ENCODE measurements around the gene ZNFX1. TPM values are rescaled to one million over a fixed set of nuclear protein-coding genes. Genes with fewer than 3 reads are reported as not detected.

The ZNFX1 gene
- total RNA-seq, 1 donor = 56.6 TPM

DNA sequence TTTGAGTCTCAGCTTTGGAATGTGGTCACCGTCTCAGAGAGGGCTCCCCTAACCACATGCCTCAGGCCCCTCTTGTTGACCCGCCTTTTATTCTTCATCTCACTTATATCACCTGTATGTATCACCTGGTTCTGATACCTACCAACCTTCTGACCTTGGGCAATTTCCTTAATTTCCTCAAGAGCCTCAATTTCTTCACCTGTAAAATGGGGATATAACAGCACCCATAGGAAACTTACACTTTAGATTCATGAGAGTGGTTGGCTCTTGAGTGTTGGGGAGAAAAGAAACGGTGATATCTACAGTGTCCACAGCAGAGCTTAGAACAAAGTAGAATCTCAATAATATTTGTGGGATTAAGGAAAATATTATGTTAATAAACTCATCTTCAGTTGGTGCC is 62.6 kb downstream of the ZNFX1 start:
- no peak overlapping the region for H3K4me3 ChIP-seq (ENCODE audit: low read depth, low read length)
- no peak for DNase-seq (ENCODE audit: low read depth)
- TF ChIP-seq, protein P1, sequence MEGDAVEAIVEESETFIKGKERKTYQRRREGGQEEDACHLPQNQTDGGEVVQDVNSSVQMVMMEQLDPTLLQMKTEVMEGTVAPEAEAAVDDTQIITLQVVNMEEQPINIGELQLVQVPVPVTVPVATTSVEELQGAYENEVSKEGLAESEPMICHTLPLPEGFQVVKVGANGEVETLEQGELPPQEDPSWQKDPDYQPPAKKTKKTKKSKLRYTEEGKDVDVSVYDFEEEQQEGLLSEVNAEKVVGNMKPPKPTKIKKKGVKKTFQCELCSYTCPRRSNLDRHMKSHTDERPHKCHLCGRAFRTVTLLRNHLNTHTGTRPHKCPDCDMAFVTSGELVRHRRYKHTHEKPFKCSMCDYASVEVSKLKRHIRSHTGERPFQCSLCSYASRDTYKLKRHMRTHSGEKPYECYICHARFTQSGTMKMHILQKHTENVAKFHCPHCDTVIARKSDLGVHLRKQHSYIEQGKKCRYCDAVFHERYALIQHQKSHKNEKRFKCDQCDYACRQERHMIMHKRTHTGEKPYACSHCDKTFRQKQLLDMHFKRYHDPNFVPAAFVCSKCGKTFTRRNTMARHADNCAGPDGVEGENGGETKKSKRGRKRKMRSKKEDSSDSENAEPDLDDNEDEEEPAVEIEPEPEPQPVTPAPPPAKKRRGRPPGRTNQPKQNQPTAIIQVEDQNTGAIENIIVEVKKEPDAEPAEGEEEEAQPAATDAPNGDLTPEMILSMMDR (IDR thresholded peaks at IDR 0.05; ENCODE audit: insufficient read depth, low read depth, low read length) = no peak

DNA sequence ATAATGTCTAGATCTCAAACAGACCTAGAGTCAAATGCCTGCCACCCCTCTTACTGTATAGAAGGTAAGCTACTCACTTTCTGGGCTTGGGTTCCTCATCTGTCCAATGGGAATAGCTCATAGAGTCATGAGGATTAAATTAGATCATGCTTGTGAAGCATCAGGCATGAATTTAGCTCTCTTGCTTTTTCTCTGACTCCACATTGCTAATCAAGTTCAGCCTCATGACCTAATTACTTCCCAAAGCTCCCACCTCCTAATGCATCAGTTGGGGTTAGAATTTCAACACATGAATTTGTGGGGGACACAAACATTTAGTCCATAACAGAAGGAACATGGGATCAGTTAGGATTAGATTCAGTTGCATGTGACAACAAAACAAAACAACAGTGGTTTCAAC is 63.3 kb downstream of the ZNFX1 start:
- DNase-seq (ENCODE audit: low read depth) = peak; percentile 28
- H3K4me3 ChIP-seq (ENCODE audit: low read depth, low read length) = no peak overlapping the region
- TF ChIP-seq, protein P1 (IDR thresholded peaks at IDR 0.05; ENCODE audit: insufficient read depth, low read depth, low read length) = no peak

DNA sequence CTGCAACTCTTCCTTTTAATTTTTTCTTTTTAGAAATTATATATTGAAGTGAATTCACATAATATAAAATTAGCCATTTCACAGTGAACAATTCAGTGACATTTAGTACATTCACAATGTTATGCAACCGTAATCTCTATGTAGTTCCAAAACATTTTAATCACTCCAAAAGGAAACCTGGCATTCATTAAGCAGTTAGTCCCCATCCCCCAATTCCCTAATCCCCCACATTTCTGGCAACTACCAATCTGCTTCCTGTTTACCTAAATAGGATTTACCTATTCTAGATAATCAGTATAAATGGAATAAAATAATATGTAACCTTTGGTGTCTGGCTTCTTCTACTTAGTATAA is 67.1 kb downstream of the ZNFX1 start:
- no peak overlapping the region for H3K4me3 ChIP-seq (ENCODE audit: low read depth, low read length)
- TF ChIP-seq, protein P1 (IDR thresholded peaks at IDR 0.05; ENCODE audit: insufficient read depth, low read depth, low read length) = no peak
- DNase-seq (ENCODE audit: low read depth) = no peak

DNA sequence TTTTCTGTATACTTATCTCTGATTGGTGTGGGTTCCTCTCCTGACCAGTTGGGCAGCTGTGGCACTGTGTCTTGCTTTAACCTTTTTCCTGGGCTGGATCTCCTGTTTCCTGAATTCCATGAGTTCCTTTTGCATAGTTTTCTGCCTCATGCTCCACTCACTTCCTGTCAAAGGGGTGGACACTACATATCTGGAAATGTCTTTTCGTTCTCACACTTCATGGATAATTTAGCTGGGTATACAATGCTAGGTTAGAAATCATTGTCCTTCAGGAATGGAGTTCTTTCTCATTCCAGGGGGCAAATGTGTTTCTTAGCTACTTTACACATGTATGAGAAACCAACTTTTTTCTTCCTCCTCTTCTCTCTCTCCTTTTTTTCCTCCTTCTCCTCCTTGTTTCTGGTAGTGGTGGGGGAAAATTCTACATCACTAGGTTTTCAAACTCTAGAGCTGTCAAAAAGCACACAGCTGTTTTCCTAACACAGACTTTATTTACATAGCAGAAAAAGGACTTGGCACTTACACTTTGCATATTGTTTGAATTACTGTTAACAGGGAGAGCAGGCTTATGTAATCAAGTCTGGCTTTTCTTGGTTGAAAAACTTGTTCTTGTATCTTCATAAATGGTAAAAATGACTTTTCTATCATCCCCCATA is 67.6 kb downstream of the ZNFX1 start:
- peak; percentile 58 for DNase-seq (ENCODE audit: low read depth)
- TF ChIP-seq, protein P1 (IDR thresholded peaks at IDR 0.05; ENCODE audit: insufficient read depth, low read depth, low read length) = no peak
- H3K4me3 ChIP-seq (ENCODE audit: low read depth, low read length) = no peak overlapping the region

DNA sequence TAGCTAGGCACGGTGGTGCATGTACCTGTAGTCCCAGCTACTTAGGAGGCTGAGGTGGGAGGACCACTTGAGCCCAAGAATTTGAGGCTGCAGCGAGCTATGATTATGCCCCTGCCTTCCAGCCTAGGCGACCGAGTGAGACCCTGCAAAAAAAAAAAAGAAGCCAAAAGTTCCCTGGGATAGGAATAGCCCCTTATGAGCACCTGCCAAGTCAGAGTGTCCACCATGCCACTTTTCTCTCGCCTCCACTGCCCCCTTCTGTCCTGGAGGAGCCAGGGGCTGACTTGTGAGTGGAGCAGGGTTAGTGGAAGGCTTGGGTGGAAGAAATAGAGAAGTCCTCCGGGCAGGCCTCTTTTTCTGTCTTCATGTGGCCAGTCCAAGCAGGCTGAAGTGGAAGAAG is 70.8 kb downstream of the ZNFX1 start:
- no peak for DNase-seq (ENCODE audit: low read depth)
- TF ChIP-seq, protein P1 (IDR thresholded peaks at IDR 0.05; ENCODE audit: insufficient read depth, low read depth, low read length) = peak; percentile 21

DNA sequence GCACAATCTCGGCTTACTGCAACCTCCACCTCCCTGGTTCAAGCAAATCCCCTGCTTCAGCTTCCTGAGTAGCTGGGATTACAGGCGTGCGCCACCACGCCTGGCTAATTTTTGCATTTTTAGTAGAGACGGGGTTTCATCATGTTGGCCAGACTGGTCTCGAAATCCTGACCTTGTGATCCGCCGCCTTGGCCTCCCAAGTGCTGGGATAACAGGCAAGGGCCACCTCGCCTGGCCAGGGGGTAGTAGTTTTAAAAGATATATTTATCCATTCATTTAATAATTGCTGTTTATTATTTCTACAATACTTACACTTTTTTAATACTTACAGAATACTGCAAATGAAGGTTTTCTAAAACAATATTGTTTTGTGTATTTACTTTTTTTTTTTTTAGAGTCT is 74.1 kb downstream of the ZNFX1 start:
- no peak for DNase-seq (ENCODE audit: low read depth)
- H3K4me3 ChIP-seq (ENCODE audit: low read depth, low read length) = no peak overlapping the region
- TF ChIP-seq, protein P1 (IDR thresholded peaks at IDR 0.05; ENCODE audit: insufficient read depth, low read depth, low read length) = no peak

More for the DNA sequence above, 70.8 kb downstream of the ZNFX1 start:
- H3K4me3 ChIP-seq (ENCODE audit: low read depth, low read length) = no peak overlapping the region

DNA sequence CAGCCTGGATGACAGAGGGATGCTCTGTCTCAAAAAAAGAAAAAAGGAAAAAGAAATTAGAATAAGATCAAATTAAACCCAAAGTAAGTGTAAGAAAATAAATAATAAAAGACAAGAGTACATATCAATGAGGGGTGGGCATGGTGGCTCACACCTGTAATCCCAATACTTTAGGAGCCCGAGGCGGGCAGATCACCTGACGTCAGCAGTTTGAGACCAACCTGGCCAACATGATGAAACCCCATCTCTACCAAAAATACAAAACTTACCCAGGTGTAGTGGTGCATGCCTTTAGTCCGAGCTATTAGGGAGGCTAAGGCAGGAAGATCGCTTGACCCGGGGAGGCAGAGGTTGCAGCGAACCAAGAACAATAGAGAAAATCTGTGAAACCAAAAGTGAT is 74.8 kb downstream of the ZNFX1 start:
- H3K4me3 ChIP-seq (ENCODE audit: low read depth, low read length) = no peak overlapping the region

More for the DNA sequence above, 74.8 kb downstream of the ZNFX1 start:
- no peak for DNase-seq (ENCODE audit: low read depth)
- TF ChIP-seq, protein P1 (IDR thresholded peaks at IDR 0.05; ENCODE audit: insufficient read depth, low read depth, low read length) = no peak

All from fibroblast of villous mesenchyme (primary cell).